HCT116 (cell line): ENCODE results near the gene FAM171A1. TPM values are rescaled to one million over a fixed set of nuclear protein-coding genes. Genes with fewer than 3 reads are reported as not detected.

Source experiments
- ATAC-seq: fragments of 200-7000 bp; cut with Tn5 transposase; 2 replicates; pipeline ENCODE4 v1.9.1; 2020; ENCODE audit warnings: mild to moderate bottlenecking, moderate library complexity
- BruUV-seq: library from RNA; stranded (reverse); fragments of 400-500 nt; replicated peaks from 2 replicates; lab custom pipeline; 2021; lab: Mats Ljungman, UMichigan
- CTCF ChIA-PET: fragments of 300-600 bp; sonication (Branson Sonifier 250); formaldehyde crosslinking; loops from one replicate; lab custom pipeline; 2021; ENCODE audit warnings: antibody characterized with exemption; lab: Charles Lee
- POLR2A ChIA-PET: fragments of 300-600, 350-600 bp; sonication (Branson Sonifier 250); formaldehyde crosslinking; loops from one replicate; lab custom pipeline; 2021; ENCODE audit warnings: antibody characterized with exemption; lab: Charles Lee
- RAD21 ChIA-PET, 2 experiments: fragments of 300-600 bp; sonication (Branson Sonifier 250); formaldehyde crosslinking; loops; one replicate each; lab custom pipeline; 2023; ENCODE audit warnings: low total read pairs in 2 of 2; ENCODE audit not compliant: uncharacterized antibody in 2 of 2, unreplicated experiment in 2 of 2, low non-redundant PET in 1 of 2; lab: Charles Lee
- DNase-seq: peaks from one replicate; pipeline ENCODE4 v3.0.0-alpha.2; 2010; ENCODE audit warnings: low read depth, low spot score
- H2AFZ ChIP-seq: fragments of 200-600 bp; shearing (Covaris generic), sonication (generic); 2 replicates; pipeline ENCODE4 v1.6.1; 2017; ENCODE audit warnings: low read depth, mixed run types, mixed read lengths, antibody characterized with exemption, low read length; ENCODE audit not compliant: poor library complexity, severe bottlenecking
- H3K27ac ChIP-seq: 2 replicates; pipeline ENCODE4 v1.5.1; 2012; ENCODE audit warnings: low read depth, low read length
- H3K27me3 ChIP-seq: fragments of 200-600 bp; sonication (generic); 2 replicates; pipeline ENCODE4 v1.6.1; 2016; ENCODE audit warnings: mixed run types, low read length, mixed read lengths; ENCODE audit not compliant: insufficient read depth
- H3K36me3 ChIP-seq, 2 experiments: fragments of 200-500 bp in 1 of 2; fragments of 200-600 bp in 1 of 2; sonication (Bioruptor generic) in 1 of 2; sonication (generic) in 1 of 2; 2 replicates each; pipeline versions ENCODE4 v1.5.1 to v1.6.1; 2014 to 2016; ENCODE audit warnings: low read length in 2 of 2, inconsistent platforms in 1 of 2, mixed read lengths in 1 of 2, mixed run types in 1 of 2; ENCODE audit not compliant: insufficient read depth in 2 of 2, control insufficient read depth in 1 of 2
- H3K4me1 ChIP-seq, 2 experiments: fragments of 200-600 bp in 1 of 2; sonication (generic) in 1 of 2; 2 replicates each; pipeline versions ENCODE4 v1.5.1 to v1.6.1; 2012 to 2017; ENCODE audit warnings: low read length in 2 of 2, inconsistent platforms in 1 of 2, mild to moderate bottlenecking in 1 of 2, mixed read lengths in 1 of 2, mixed run types in 1 of 2, moderate library complexity in 1 of 2; ENCODE audit not compliant: insufficient read depth in 2 of 2, control insufficient read depth in 1 of 2
- H3K4me2 ChIP-seq: fragments of 200-600 bp; sonication (generic); 2 replicates; pipeline ENCODE4 v1.6.1; 2017; ENCODE audit warnings: mixed run types, low read length, mixed read lengths
- H3K4me3 ChIP-seq, 2 experiments: fragments of 200-600 bp in 1 of 2; sonication (generic) in 1 of 2; replicated peaks in 1 of 2; 2 replicates each; pipeline ENCODE4 v1.5.1; 2011 to 2016; ENCODE audit warnings: low read length in 2 of 2, control low read depth in 1 of 2, low read depth in 1 of 2, mild to moderate bottlenecking in 1 of 2, mixed read lengths in 1 of 2, mixed run types in 1 of 2
- H3K79me2 ChIP-seq: fragments of 200-600 bp; sonication (generic); 2 replicates; pipeline ENCODE4 v1.6.1; 2017; ENCODE audit warnings: mild to moderate bottlenecking, mixed run types, low read length, moderate library complexity, mixed read lengths; ENCODE audit not compliant: insufficient read depth
- H3K9ac ChIP-seq: fragments of 200-600 bp; sonication (generic); 2 replicates; pipeline ENCODE4 v1.6.1; 2016; ENCODE audit warnings: low read length, mixed read lengths
- H3K9me2 ChIP-seq: fragments of 200-600 bp; sonication (generic), shearing (Covaris generic); 2 replicates; pipeline ENCODE4 v1.6.1; 2017; ENCODE audit warnings: mixed run types, mild to moderate bottlenecking, moderate library complexity; ENCODE audit not compliant: insufficient read depth
- H3K9me3 ChIP-seq, 2 experiments: fragments of 200-500 bp in 1 of 2; fragments of 200-600 bp in 1 of 2; sonication (Bioruptor generic) in 1 of 2; sonication (generic) in 1 of 2; 2 replicates each; pipeline ENCODE4 v1.6.1; 2014 to 2017; ENCODE audit warnings: low read length in 2 of 2, mixed read lengths in 2 of 2, inconsistent platforms in 1 of 2, low read depth in 1 of 2, mild to moderate bottlenecking in 1 of 2, mixed run types in 1 of 2, moderate library complexity in 1 of 2; ENCODE audit not compliant: control insufficient read depth in 1 of 2, insufficient read depth in 1 of 2
- H4K20me1 ChIP-seq: fragments of 200-600 bp; sonication (generic), shearing (Covaris generic); 2 replicates; pipeline ENCODE4 v1.6.1; 2017; ENCODE audit warnings: mixed run types, mild to moderate bottlenecking, moderate library complexity; ENCODE audit not compliant: insufficient read depth
- ATF3 ChIP-seq: IDR thresholded peaks from 2 replicates; pipeline ENCODE4 v1.6.1; 2012
- CBX3 ChIP-seq: IDR thresholded peaks from 2 replicates; pipeline ENCODE4 v1.6.1; 2012; ENCODE audit warnings: low read depth
- CEBPB ChIP-seq: IDR thresholded peaks from 2 replicates; pipeline ENCODE4 v1.6.1; 2012; ENCODE audit warnings: low read depth
- CTCF ChIP-seq, 3 experiments: fragments of 200-600 bp in 1 of 3; sonication (generic) in 1 of 3; IDR thresholded peaks in 2 of 3; conservative IDR thresholded peaks in 1 of 3; 2 replicates each; pipeline ENCODE4 v1.5.1; 2012 to 2017; ENCODE audit warnings: low read depth in 2 of 3, low read length in 2 of 3, antibody characterized with exemption in 1 of 3, borderline replicate concordance in 1 of 3, control low read depth in 1 of 3, mild to moderate bottlenecking in 1 of 3, mixed read lengths in 1 of 3, mixed run types in 1 of 3, moderate library complexity in 1 of 3; ENCODE audit not compliant: insufficient read depth in 1 of 3
- EGR1 ChIP-seq: IDR thresholded peaks from 2 replicates; pipeline ENCODE4 v1.6.1; 2012; ENCODE audit warnings: low read depth
- EZH2phosphoT487 ChIP-seq: fragments of 200-600 bp; IDR thresholded peaks from 2 replicates; pipeline ENCODE4 v1.6.1; 2018; ENCODE audit warnings: antibody characterized with exemption, borderline replicate concordance
- JUND ChIP-seq: IDR thresholded peaks from 2 replicates; pipeline ENCODE4 v1.6.1; 2012
- SIN3A ChIP-seq: IDR thresholded peaks from 2 replicates; pipeline ENCODE4 v1.6.1; 2012; ENCODE audit warnings: low read depth
- SP1 ChIP-seq: IDR thresholded peaks from 2 replicates; pipeline ENCODE4 v1.6.1; 2012; ENCODE audit warnings: low read depth
- YY1 ChIP-seq: IDR thresholded peaks from 2 replicates; pipeline ENCODE4 v1.6.1; 2011; ENCODE audit warnings: low read length, low read depth, moderate library complexity, mild to moderate bottlenecking; ENCODE audit not compliant: insufficient replicate concordance; ENCODE audit errors: extremely low read depth
- ZBTB33 ChIP-seq: IDR thresholded peaks from 2 replicates; pipeline ENCODE4 v1.6.1; 2011; ENCODE audit warnings: mild to moderate bottlenecking, low read length, moderate library complexity; ENCODE audit not compliant: insufficient replicate concordance; ENCODE audit errors: extremely low read depth
- ZFX ChIP-seq: fragments of 450-650 bp; IDR thresholded peaks from 2 replicates; pipeline ENCODE4 v1.6.1; 2017
- ZNF274 ChIP-seq: fragments of 200-500 bp; sonication (Bioruptor generic); IDR thresholded peaks from 2 replicates; pipeline ENCODE4 v1.6.1; 2014; ENCODE audit warnings: mild to moderate bottlenecking, low read depth, low read length, inconsistent platforms
- intact Hi-C: fragments of 100-400 bp; cut with micrococcal nuclease; formaldehyde crosslinking; loops from 2 replicates; pipeline ENCODE4 v1.10.0; 2022
- total RNA-seq: library from RNA; stranded (reverse); gene quantifications from one replicate; pipeline ENCODE4 v1.2.1, GENCODE V29; 2021; ENCODE audit not compliant: unreplicated experiment

Gene FAM171A1
- total RNA-seq, 1 experiment from 2014 or later: 32.5 TPM

GRCh38 chr10:15420858-15421257 is 49.8 kb upstream of the FAM171A1 start:
- H3K9ac ChIP-seq: no peak overlapping the region
- H3K27me3 ChIP-seq: no peaks in the 10 kb centered on the region
- intact Hi-C loops: no loop called here
- H3K9me2 ChIP-seq: no peaks in the 10 kb centered on the region
- DNase-seq (no peak), ATAC-seq (no peak)
- H3K4me1 ChIP-seq: no peaks in the 10 kb centered on the region
- ChIA-PET RAD21 (no interaction called here), CTCF (interaction anchor here (0.7 kb wide), 1 partner anchor 9 kb away, joined by 3 read pairs; no protein-coding TSS in a partner anchor), POLR2A (no interaction called here)
- H3K4me3 ChIP-seq: no peak overlapping the region
- H2AFZ ChIP-seq: no peak overlapping the region
- H4K20me1 ChIP-seq: no peaks in the 10 kb centered on the region
- H3K27ac ChIP-seq: no peak overlapping the region
- TF ChIP-seq CTCF (IDR thresholded peaks at IDR 0.05 in 2 of 3, conservative IDR thresholded peaks at IDR 0.05 in 1 of 3; ENCODE audit: borderline replicate concordance in 1 of 3, insufficient read depth in 1 of 3, low read depth in 2 of 3, low read length in 2 of 3): no peak
- no peak for TF ChIP-seq EZH2phosphoT487
- no peak for TF ChIP-seq SP1
- no peak for TF ChIP-seq ZFX
- no peak for TF ChIP-seq ZBTB33
- no peak for TF ChIP-seq YY1
- TF ChIP-seq CBX3: no peak
- no peak for TF ChIP-seq ZNF274
- no peak for TF ChIP-seq ATF3
- no peak for TF ChIP-seq SIN3A
- TF ChIP-seq CEBPB: no peak
- no peak for TF ChIP-seq EGR1
- no peak for TF ChIP-seq JUND
- no peaks in the 10 kb centered on the region for H3K79me2 ChIP-seq
- no TSS peak for BruUV-seq
- H3K9me3 ChIP-seq: peaks cover 0 to 3% of the 10 kb centered on the region in 2 experiments; a peak in 1 of 4 replicates
- H3K36me3 ChIP-seq: no peaks in the 10 kb centered on the region
- no peak overlapping the region for H3K4me2 ChIP-seq
